K562 (cell line): ENCODE results near the gene NUP62. TPM values are rescaled to one million over a fixed set of nuclear protein-coding genes. Genes with fewer than 3 reads are reported as not detected.

Experiments
- ATAC-seq: fragments of 200-7000 bp; cut with Tn5 transposase; 3 replicates; pipeline ENCODE4 v1.9.1; 2020; ENCODE audit warnings: moderate library complexity
- BruUV-seq: library from RNA; stranded (reverse); fragments of 400-500 nt; replicated peaks from 2 replicates; lab custom pipeline; 2021; lab: Mats Ljungman, UMichigan
- CTCF ChIA-PET: fragments of 300-600 bp; formaldehyde crosslinking; extraction: SDS; loops from one replicate; lab custom pipeline; 2021; ENCODE audit warnings: low intra/inter-chr PET ratio; lab: Yijun Ruan, JAX
- POLR2A ChIA-PET: fragments of 300-600, 350-650 bp; sonication (Branson Sonifier 250); formaldehyde crosslinking; extraction: SDS; loops from one replicate; lab custom pipeline; 2021; ENCODE audit warnings: antibody characterized with exemption, inconsistent platforms; lab: Yijun Ruan, JAX
- DNase-seq, 4 experiments: peaks; one replicate each; pipeline versions ENCODE4 v3.0.0 to v3.0.0-alpha.2; 2011 to 2018; ENCODE audit warnings: low spot score in 3 of 4, mixed read lengths in 3 of 4; ENCODE audit errors: extremely low read depth in 1 of 4
- FAIRE-seq: peaks from 2 replicates; lab custom pipeline; 2011; peaks lifted over from hg19 to GRCh38; lab: Jason Lieb, UNC
- H2AFZ ChIP-seq: 2 replicates; pipeline ENCODE4 v1.6.0; 2011; ENCODE audit warnings: low read depth, low read length, control low read depth, inconsistent platforms
- H3K27ac ChIP-seq: fragments of 200-600 bp; 3 replicates; pipeline ENCODE4 v1.8.0; 2011; ENCODE audit warnings: low read depth, mild to moderate bottlenecking, control low read depth, inconsistent platforms, low read length, moderate library complexity, mixed read lengths; ENCODE audit errors: extremely low read depth
- H3K27me3 ChIP-seq, 2 experiments: fragments of 300-600 bp in 1 of 2; 2 replicates in 1 of 2; 3 replicates in 1 of 2; pipeline versions ENCODE4 v1.6.0 to v1.8.0; 2011; ENCODE audit warnings: inconsistent platforms in 2 of 2, low read length in 2 of 2, mild to moderate bottlenecking in 1 of 2, mixed read lengths in 1 of 2, moderate library complexity in 1 of 2; ENCODE audit not compliant: control insufficient read depth in 2 of 2, insufficient read depth in 2 of 2
- H3K36me3 ChIP-seq: fragments of 300-600 bp; 3 replicates; pipeline ENCODE4 v1.8.0; 2011; ENCODE audit warnings: mild to moderate bottlenecking, low read length, inconsistent platforms; ENCODE audit not compliant: control insufficient read depth, insufficient read depth
- H3K4me1 ChIP-seq, 2 experiments: fragments of 200-600 bp in 1 of 2; replicated peaks in 1 of 2; 2 replicates in 1 of 2; 3 replicates in 1 of 2; pipeline versions ENCODE4 v1.5.1 to v1.8.0; 2011; ENCODE audit warnings: inconsistent platforms in 2 of 2, low read length in 2 of 2, mild to moderate bottlenecking in 1 of 2, mixed read lengths in 1 of 2, moderate library complexity in 1 of 2; ENCODE audit not compliant: control insufficient read depth in 2 of 2, insufficient read depth in 2 of 2
- H3K4me2 ChIP-seq: 2 replicates; pipeline ENCODE4 v1.6.1; 2011; ENCODE audit warnings: low read length, control low read depth, inconsistent platforms, mixed read lengths; ENCODE audit not compliant: insufficient read depth
- H3K4me3 ChIP-seq: fragments of 200-600 bp; sonication (generic), shearing (Covaris generic); 2 replicates; pipeline ENCODE4 v1.5.1; 2016; ENCODE audit warnings: control low read depth, inconsistent platforms
- H3K79me2 ChIP-seq: fragments of 200-600 bp; 3 replicates; pipeline ENCODE4 v1.8.0; 2011; ENCODE audit warnings: low read length, inconsistent platforms; ENCODE audit not compliant: control insufficient read depth, insufficient read depth
- H3K9ac ChIP-seq, 2 experiments: 2 replicates each; pipeline versions ENCODE4 v1.6.0 to v1.6.1; 2011; ENCODE audit warnings: low read depth in 2 of 2, low read length in 2 of 2, control low read depth in 1 of 2, inconsistent platforms in 1 of 2, mild to moderate bottlenecking in 1 of 2, mixed read lengths in 1 of 2; ENCODE audit not compliant: insufficient read depth in 1 of 2
- H3K9me1 ChIP-seq: one replicate; pipeline ENCODE4 v1.6.0; 2011; ENCODE audit warnings: inconsistent platforms, mild to moderate bottlenecking, low read length, moderate library complexity; ENCODE audit not compliant: control insufficient read depth, insufficient read depth
- H3K9me3 ChIP-seq: replicated peaks from 2 replicates; pipeline ENCODE4 v1.5.1; 2011; ENCODE audit warnings: low read depth, low read length, inconsistent platforms; ENCODE audit not compliant: control insufficient read depth, insufficient read depth
- H4K20me1 ChIP-seq: replicated peaks from 2 replicates; pipeline ENCODE4 v1.6.1; 2011; ENCODE audit warnings: low read length, inconsistent platforms, mixed read lengths; ENCODE audit not compliant: control insufficient read depth, insufficient read depth
- ETS2 ChIP-seq: IDR thresholded peaks from 2 replicates; pipeline ENCODE4 v1.6.1; 2016; ENCODE audit warnings: borderline replicate concordance, missing genetic modification characterization, mild to moderate bottlenecking, moderate library complexity, missing compliant biosample characterization; ENCODE audit not compliant: poor library complexity, severe bottlenecking
- MIER1 ChIP-seq: fragments of 450-650 bp; IDR thresholded peaks from 2 replicates; pipeline ENCODE4 v1.6.1; 2016; ENCODE audit warnings: antibody characterized with exemption, mild to moderate bottlenecking, low read depth
- SIX5 ChIP-seq, 2 experiments: IDR thresholded peaks; 2 replicates each; pipeline ENCODE4 v1.6.1; 2011; ENCODE audit warnings: low read length in 2 of 2, borderline replicate concordance in 1 of 2, low read depth in 1 of 2, mild to moderate bottlenecking in 1 of 2, moderate library complexity in 1 of 2; ENCODE audit not compliant: insufficient read depth in 1 of 2
- ZNF445 ChIP-seq: fragments of 250-450 bp; sonication (Bioruptor Pico); IDR thresholded peaks from 2 replicates; pipeline ENCODE4 v1.4.0; 2020; ENCODE audit warnings: low read depth, mild to moderate bottlenecking, moderate library complexity
- ZNF699 ChIP-seq: fragments of 250-450 bp; sonication (Bioruptor Pico); IDR thresholded peaks from 2 replicates; pipeline ENCODE4 v1.8.0; 2021; ENCODE audit warnings: mild to moderate bottlenecking, moderate library complexity; ENCODE audit not compliant: insufficient replicate concordance
- ZNF79 ChIP-seq: fragments of 250-450 bp; sonication (Bioruptor Pico); IDR thresholded peaks from 2 replicates; pipeline ENCODE4 v1.4.0; 2020; ENCODE audit warnings: low read depth, mild to moderate bottlenecking, moderate library complexity
- WGBS: fragments of 100-300 bp; shearing (Covaris generic); methylation state at CpG from one replicate; pipeline ENCODE4 v1.1.6; 2016; ENCODE audit warnings: low coverage, mixed read lengths; ENCODE audit not compliant: insufficient coverage; ENCODE audit errors: missing lambda C conversion rate; 5-methylcytosine and 5-hydroxymethylcytosine counted together
- in situ Hi-C: fragments of 300-500 bp; cut with MboI; formaldehyde crosslinking; loops from 4 replicates; pipeline ENCODE4 v1.15.0; 2018; ENCODE audit warnings: inconsistent platforms, mixed read lengths
- intact Hi-C: fragments of 100-400 bp; cut with micrococcal nuclease; formaldehyde crosslinking; loops from 2 replicates; pipeline ENCODE4 v1.14.2; 2022
- polyA plus RNA-seq, 8 experiments: library from polyadenylated mRNA; depleted of rRNA in 4 of 8; stranded (reverse) in 5 of 8; unstranded in 3 of 8; fragments of >200 nt; fragmentation: Nextera tagmentation in 2 of 8; fragmentation: Illumina TruSeq in 1 of 8; extraction: Ambion mirVana in 2 of 8; extraction: Trizol in 1 of 8; gene quantifications; 2 replicates each; pipeline versions ENCODE4 v1.2.1 to v1.2.3, GENCODE V29; 2011 to 2014; ENCODE audit warnings: inconsistent platforms in 1 of 8, missing spikeins in 1 of 8
- total RNA-seq, 7 experiments: library from RNA; depleted of rRNA in 6 of 7; stranded (reverse); fragments of >200 nt in 6 of 7; fragmentation: Illumina TruSeq in 2 of 7; extraction: Trizol in 2 of 7; gene quantifications; 2 replicates each; pipeline versions ENCODE4 v1.2.1 to v1.2.3, GENCODE V29; 2011 to 2021; ENCODE audit warnings: low replicate concordance in 1 of 7
- TF ChIP-seq, protein P1 (sequence below): fragments of 250-450 bp; sonication (Bioruptor Pico); IDR thresholded peaks from 2 replicates; pipeline ENCODE4 v1.4.0; 2020
- TF ChIP-seq, protein P2 (sequence below): fragments of 250-450 bp; sonication (Bioruptor Pico); IDR thresholded peaks from 2 replicates; pipeline ENCODE4 v1.8.0; 2022; ENCODE audit warnings: moderate library complexity, mild to moderate bottlenecking, inconsistent platforms
- TF ChIP-seq, protein P3 (sequence below): fragments of 250-450 bp; sonication (Bioruptor Pico); IDR thresholded peaks from 2 replicates; pipeline ENCODE4 v1.5.0; 2021; ENCODE audit warnings: mild to moderate bottlenecking, borderline replicate concordance

Gene NUP62
- total and polyA plus RNA-seq, 9 of the 15 experiments (the other 6 are each of a cell fraction or from before 2014, with no cell fraction given): 16.9 to 109 (median 66.0) TPM

DNA sequence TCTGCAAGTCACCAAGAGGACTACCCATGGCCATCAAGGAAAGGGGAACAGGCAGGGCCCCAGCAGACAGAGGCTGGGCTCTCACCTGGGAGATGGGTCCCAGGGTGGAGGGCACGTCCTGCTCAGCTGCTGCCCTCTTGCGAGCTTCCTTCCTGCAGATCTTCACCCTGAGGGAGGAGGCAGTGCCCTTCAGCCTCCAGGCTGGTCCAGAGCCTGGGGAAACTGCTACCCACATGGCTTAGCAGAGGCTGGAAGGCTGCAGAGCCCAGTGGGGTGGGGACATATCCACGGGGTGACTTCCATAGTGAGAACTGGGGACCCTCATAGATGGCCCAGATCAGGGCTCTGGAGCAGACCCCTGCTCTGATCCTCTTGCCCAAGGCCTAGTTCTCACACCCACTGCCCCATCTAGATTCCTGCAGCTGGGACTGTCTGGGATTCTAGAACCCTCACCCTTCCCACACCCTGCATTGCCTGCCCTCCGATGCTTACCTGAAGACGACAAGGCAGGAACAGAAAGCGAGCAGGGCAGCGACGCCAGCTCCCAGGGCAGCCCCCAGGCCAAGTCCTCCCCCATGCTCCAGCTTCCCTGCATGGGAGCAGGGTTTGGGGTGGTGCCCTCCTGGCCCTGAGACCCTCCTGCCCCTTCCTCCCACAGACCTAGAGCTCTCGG is 22.6 kb upstream of the NUP62 start:
- no peak for DNase-seq
- BruUV-seq: no TSS peak
- ATAC-seq: no peak
- ChIA-PET POLR2A (no interaction called here), CTCF (no interaction called here)
- Histone ChIP-seq H3K9ac (peak overlapping the region in 1 of 2 experiments; percentile 53; a peak in 1 of 4 replicates), H3K27ac (no peak overlapping the region), H3K9me3 (no peaks in the 10 kb centered on the region), H3K36me3 (no peaks in the 10 kb centered on the region), H3K4me3 (no peak overlapping the region), H3K9me1 (no peaks in the 10 kb centered on the region), H4K20me1 (no peaks in the 10 kb centered on the region), H3K79me2 (no peaks in the 10 kb centered on the region), H3K27me3 (no peaks in the 10 kb centered on the region; a peak in 2 of 5 replicates), H3K4me1 (peaks cover 18 to 21% of the 10 kb centered on the region in 2 experiments; a peak in 4 of 5 replicates), H2AFZ (no peak overlapping the region), H3K4me2 (no peak overlapping the region)
- intact Hi-C loops (no loop called here), in situ Hi-C loops (no loop called here)
- no peak for FAIRE-seq
- WGBS: 36% methylated on average over 9 of the region's 9 CpGs
- TF ChIP-seq ZNF445 (no peak), SIX5 (IDR thresholded peaks at IDR 0.05; ENCODE audit: borderline replicate concordance in 1 of 2, insufficient read depth in 1 of 2, low read depth in 1 of 2, low read length in 2 of 2) (no peak), ZNF699 (CRISPR knock-in tag) (no peak), MIER1 (no peak), ZNF79 (no peak), ETS2 (no peak)
- TF ChIP-seq, protein P1, sequence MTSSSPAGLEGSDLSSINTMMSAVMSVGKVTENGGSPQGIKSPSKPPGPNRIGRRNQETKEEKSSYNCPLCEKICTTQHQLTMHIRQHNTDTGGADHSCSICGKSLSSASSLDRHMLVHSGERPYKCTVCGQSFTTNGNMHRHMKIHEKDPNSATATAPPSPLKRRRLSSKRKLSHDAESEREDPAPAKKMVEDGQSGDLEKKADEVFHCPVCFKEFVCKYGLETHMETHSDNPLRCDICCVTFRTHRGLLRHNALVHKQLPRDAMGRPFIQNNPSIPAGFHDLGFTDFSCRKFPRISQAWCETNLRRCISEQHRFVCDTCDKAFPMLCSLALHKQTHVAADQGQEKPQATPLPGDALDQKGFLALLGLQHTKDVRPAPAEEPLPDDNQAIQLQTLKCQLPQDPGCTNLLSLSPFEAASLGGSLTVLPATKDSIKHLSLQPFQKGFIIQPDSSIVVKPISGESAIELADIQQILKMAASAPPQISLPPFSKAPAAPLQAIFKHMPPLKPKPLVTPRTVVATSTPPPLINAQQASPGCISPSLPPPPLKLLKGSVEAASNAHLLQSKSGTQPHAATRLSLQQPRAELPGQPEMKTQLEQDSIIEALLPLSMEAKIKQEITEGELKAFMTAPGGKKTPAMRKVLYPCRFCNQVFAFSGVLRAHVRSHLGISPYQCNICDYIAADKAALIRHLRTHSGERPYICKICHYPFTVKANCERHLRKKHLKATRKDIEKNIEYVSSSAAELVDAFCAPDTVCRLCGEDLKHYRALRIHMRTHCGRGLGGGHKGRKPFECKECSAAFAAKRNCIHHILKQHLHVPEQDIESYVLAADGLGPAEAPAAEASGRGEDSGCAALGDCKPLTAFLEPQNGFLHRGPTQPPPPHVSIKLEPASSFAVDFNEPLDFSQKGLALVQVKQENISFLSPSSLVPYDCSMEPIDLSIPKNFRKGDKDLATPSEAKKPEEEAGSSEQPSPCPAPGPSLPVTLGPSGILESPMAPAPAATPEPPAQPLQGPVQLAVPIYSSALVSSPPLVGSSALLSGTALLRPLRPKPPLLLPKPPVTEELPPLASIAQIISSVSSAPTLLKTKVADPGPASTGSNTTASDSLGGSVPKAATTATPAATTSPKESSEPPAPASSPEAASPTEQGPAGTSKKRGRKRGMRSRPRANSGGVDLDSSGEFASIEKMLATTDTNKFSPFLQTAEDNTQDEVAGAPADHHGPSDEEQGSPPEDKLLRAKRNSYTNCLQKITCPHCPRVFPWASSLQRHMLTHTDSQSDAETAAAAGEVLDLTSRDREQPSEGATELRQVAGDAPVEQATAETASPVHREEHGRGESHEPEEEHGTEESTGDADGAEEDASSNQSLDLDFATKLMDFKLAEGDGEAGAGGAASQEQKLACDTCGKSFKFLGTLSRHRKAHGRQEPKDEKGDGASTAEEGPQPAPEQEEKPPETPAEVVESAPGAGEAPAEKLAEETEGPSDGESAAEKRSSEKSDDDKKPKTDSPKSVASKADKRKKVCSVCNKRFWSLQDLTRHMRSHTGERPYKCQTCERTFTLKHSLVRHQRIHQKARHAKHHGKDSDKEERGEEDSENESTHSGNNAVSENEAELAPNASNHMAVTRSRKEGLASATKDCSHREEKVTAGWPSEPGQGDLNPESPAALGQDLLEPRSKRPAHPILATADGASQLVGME (CRISPR knock-in tag): no peak
- TF ChIP-seq, protein P2, sequence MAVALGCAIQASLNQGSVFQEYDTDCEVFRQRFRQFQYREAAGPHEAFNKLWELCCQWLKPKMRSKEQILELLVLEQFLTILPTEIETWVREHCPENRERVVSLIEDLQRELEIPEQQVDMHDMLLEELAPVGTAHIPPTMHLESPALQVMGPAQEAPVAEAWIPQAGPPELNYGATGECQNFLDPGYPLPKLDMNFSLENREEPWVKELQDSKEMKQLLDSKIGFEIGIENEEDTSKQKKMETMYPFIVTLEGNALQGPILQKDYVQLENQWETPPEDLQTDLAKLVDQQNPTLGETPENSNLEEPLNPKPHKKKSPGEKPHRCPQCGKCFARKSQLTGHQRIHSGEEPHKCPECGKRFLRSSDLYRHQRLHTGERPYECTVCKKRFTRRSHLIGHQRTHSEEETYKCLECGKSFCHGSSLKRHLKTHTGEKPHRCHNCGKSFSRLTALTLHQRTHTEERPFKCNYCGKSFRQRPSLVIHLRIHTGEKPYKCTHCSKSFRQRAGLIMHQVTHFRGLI (CRISPR knock-in tag): no peak
- TF ChIP-seq, protein P3, sequence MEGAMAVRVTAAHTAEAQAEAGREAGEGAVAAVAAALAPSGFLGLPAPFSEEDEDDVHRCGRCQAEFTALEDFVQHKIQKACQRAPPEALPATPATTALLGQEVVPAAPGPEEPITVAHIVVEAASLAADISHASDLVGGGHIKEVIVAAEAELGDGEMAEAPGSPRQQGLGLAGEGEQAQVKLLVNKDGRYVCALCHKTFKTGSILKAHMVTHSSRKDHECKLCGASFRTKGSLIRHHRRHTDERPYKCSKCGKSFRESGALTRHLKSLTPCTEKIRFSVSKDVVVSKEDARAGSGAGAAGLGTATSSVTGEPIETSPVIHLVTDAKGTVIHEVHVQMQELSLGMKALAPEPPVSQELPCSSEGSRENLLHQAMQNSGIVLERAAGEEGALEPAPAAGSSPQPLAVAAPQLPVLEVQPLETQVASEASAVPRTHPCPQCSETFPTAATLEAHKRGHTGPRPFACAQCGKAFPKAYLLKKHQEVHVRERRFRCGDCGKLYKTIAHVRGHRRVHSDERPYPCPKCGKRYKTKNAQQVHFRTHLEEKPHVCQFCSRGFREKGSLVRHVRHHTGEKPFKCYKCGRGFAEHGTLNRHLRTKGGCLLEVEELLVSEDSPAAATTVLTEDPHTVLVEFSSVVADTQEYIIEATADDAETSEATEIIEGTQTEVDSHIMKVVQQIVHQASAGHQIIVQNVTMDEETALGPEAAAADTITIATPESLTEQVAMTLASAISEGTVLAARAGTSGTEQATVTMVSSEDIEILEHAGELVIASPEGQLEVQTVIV (CRISPR knock-in tag): no peak
